NCI-H1048 (cell line): Measurements from ENCODE around the gene RNF222.
A peak's percentile ranks its signal among the peaks of the same experiment; 100 is the strongest.
"Not testable (repeated sequence)": the region's sequence is repeated elsewhere in the genome, so short reads cannot be mapped to it uniquely, and the experiment has no call there.

Experiments
- DNase-seq: peaks from one replicate; lab custom pipeline; 2025; lab: John Stamatoyannopoulos, UW

Gene RNF222

GRCh38 chr17:8380049-8380448, 17.6 kb downstream of the RNF222 start:
- no peak for DNase-seq

GRCh38 chr17:8378117-8378516, 19.5 kb downstream of the RNF222 start:
- not testable (repeated sequence) for DNase-seq

DNA sequence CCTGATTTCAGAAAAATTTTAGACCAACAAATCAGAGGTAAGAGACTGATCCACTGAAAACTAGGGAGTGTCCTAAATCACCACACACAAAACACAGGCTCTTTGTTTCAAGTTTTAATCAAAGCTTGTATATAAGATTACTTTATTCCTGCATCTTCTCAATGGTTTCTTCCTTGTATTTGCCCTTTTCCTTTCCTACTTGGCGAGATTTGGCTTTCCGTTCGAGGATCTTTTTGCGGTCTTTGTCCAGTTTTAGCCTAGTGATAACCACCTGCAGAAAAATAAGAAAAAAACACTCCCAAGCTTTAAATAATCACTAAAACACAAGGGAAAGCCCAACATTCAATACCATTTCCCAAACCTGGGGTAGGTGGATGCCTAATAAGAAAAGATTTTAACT, 20.2 kb downstream of the RNF222 start:
- no peak for DNase-seq

GRCh38 chr17:8376271-8377067, 21.2 kb downstream of the RNF222 start, which contains the start of gene KRABD2:
Gene KRABD2 (minus strand): TSS chr17:8376704.
- DNase-seq: peak; percentile 76

GRCh38 chr17:8375738-8376259, 21.8 kb downstream of the RNF222 start:
- DNase-seq: no peak

GRCh38 chr17:8373856-8374255, 23.8 kb downstream of the RNF222 start:
- not testable (repeated sequence) for DNase-seq

GRCh38 chr17:8372422-8372821, 25.2 kb downstream of the RNF222 start:
- no peak for DNase-seq

DNA sequence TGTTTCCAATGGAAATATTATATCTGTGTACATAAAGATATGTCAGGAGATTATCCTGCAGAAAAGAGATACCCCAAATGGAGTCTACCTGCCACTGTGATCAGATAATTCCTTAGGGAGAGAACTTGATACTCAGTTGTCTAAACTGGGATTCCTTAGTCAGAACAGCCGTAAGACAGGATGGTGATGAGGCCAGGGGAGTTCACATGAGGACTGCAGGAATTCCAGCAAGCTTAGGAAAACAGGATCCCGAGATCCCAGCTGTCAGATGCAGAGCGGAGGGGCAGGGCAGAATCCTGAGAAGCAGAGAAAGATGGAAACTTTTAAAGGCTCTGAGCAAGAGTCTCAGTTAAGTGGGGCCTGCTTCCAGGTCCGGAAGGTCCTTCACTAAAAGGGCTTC, 25.8 kb downstream of the RNF222 start:
- DNase-seq: no peak

DNA sequence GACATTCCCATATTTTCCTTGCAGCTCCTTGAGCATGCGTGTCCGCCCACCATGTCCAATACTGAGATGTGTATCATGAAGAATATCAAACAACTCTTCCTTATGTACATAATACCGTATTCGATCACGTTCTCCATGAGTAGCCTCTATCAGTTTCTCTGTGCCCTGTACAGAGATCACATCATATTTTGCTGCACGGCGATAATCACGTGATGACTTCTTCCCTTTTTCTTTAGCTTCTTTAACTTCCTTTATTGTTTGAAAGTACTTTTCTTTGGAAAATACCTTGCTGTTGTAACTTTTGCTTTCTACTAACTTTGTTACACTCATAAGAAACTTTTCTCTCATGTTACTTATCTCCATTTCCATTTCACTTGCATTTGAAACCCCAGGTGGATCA, 27.7 kb downstream of the RNF222 start:
- no peak for DNase-seq

DNA sequence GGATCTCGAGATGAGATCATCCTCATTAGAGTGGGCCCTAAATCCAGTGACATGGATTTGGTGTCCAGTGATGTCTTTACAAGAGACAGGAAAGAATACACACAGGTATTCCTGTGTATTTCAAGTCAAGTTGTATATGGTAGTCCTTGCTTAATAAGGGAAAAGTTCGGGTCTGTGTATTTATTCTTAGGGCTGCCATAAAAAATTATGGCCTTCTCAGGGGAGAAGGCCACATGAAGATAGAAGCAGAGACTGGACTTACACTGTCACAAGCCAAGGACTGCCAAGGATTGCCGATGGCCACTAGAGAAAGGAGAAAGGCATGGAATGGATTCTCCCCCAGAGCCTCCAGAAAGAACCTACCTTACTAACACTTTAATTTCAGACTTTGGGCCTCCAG, 29.4 kb downstream of the RNF222 start:
- no peak for DNase-seq

DNA sequence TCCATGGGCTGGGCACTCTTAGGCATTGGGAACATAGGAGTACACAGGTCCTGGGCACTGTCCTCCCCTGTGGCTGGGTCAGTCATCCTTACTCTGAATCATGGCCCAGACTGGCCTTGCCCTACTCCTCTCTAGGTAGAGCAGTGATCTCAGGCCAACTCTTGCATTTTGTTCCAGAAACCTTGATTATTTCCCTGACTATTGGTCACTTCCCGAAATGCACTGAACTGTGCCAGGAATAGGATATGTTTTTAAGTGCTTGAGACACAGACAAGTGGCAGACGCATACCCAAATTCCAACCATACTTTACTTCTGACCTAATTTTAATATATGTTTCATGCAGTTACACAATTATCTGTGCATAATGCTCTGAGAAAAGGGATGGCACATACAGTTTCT, 31.4 kb downstream of the RNF222 start:
- DNase-seq: no peak

- no peak for DNase-seq
These were observed 32.5 kb downstream of the RNF222 start for GRCh38 chr17:8365143-8365542.

GRCh38 chr17:8362651-8363332, 34.8 kb downstream of the RNF222 start:
- DNase-seq: no peak

- no peak for DNase-seq
These were observed 36.9 kb downstream of the RNF222 start for GRCh38 chr17:8360751-8361150.

GRCh38 chr17:8360260-8360659, 37.4 kb downstream of the RNF222 start:
- DNase-seq: no peak

DNA sequence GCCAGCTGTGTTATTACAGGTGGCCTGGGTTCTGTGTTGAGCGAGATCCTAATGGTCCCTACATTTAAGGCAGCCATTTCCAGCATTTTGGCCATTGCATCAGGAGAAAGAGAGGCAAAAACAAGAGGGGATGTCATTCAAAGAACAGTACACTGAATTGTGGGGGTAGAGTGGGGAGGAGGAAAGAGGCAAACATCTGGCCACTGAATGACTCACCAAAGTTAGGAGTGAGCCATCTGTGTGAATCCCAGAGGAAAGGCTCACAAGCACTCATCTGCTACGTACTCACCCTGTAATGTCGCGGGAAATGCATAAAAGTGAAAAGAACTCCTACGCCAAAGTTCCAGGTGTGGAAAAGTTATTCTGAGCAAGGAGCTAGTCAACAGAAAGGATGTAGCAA, 37.9 kb downstream of the RNF222 start:
- DNase-seq: no peak

- DNase-seq: no peak
These were observed 39.7 kb downstream of the RNF222 start for GRCh38 chr17:8357910-8358309.

GRCh38 chr17:8354236-8354635, 43.4 kb downstream of the RNF222 start:
- DNase-seq: no peak

DNA sequence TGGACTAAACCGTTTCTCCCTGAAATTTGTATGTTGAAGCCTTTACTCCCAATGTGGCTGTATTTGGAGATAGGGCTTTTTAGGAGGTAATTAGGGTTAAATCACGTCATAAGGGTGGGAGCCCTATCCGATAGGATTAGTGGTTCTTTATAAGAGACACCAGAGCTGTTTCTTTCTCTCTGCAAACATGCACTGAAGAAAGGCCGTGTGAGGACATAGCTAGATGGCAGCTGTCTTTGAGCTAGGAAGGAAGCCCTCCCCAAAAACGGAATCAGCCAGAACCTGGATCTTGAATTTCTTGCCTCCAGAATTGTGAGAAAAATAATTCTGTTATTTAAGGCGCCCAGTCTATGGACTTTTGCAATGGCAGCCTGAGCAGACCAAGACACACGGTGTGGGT, 43.9 kb downstream of the RNF222 start:
- no peak for DNase-seq

- no peak for DNase-seq
These were observed 47.3 kb downstream of the RNF222 start for GRCh38 chr17:8350339-8350738.

- DNase-seq: not testable (repeated sequence)
These were observed 50.6 kb downstream of the RNF222 start for GRCh38 chr17:8347001-8347400.

DNA sequence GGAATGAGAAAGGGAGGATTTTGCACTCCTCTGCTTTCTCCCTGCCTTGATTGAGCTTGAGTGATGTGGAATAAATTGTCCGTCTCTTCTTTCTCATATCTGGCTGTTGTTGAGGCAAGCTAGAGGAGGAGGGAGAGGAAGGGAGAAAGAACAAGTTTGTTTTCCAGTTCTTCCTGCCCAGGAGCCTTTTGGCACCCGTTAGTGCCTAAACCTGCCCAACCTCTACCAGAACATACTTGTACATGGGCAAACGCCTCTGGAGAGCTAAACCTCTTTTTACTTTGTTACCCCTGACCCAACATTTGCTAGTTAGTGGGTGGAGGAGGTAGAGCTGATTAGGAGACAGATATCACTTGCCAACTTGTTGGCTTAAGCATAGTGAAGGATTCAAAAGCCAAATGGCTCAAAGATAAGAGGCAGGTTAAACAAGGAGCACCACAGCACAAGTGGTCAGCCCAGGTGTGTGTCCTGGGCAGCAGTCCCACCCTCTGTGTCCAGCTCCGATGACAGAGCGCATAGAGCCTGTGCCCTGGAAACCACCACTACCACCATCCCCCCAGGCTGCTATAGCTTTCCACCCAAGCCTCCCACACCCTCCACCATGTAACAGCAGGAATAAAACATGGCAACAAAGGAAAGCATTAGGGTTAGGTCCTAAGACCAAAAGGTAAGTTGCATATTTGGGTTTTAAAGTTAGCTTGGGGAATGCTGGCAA, 51.5 kb downstream of the RNF222 start:
- DNase-seq: no peak
